Measurements from ENCODE around the gene LGR4.
A peak's percentile ranks its signal among the peaks of the same experiment; 100 is the strongest.
"Not testable (repeated sequence)": the region's sequence is repeated elsewhere in the genome, so short reads cannot be mapped to it uniquely, and the experiment has no call there.

LGR4 gene

DNA sequence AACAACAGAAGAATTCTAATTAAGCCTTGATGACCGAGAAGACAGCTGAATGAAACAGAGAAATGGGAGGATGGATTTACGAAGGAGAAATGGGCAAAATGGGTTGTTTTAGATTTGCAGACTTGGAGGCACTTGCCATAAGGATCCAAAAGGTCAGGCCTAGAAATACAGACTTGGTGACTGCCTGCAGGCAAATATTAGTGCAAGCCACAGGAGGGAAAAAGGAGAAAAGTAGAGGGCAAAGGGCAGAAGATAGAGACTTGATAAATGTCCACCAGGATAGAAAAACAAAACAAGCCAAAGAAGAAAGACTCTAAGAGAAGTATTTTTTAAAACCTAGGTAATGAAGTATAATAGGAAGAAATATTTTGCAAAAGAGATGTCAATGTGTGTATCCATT, 122.7 kb downstream of the LGR4 start:
- Mint-ChIP-seq H3K4me1 (peaks cover 77% of the 10 kb centered on the region), H3K27me3 (ENCODE audit: low read depth, poor library complexity) (peaks cover 7% of the 10 kb centered on the region), H3K36me3 (ENCODE audit: low read depth) (peaks cover 54% of the 10 kb centered on the region), H3K4me3 (peak overlapping the region; percentile 13), H3K27ac (peak overlapping the region; percentile 98), H3K9me3 (peaks cover 2% of the 10 kb centered on the region)
- TF ChIP-seq CTCF (IDR thresholded peaks at IDR 0.05), result no peak
- no peak for DNase-seq

- H3K4me1 Mint-ChIP-seq, result peaks cover 62% of the 10 kb centered on the region
- peak overlapping the region; percentile 93 for H3K27ac Mint-ChIP-seq
- H3K4me3 Mint-ChIP-seq, result peak overlapping the region; percentile 46
- peaks cover 65% of the 10 kb centered on the region for H3K36me3 Mint-ChIP-seq (ENCODE audit: low read depth)
- peaks cover 7% of the 10 kb centered on the region for H3K27me3 Mint-ChIP-seq (ENCODE audit: low read depth, poor library complexity)
- no peak for TF ChIP-seq CTCF (IDR thresholded peaks at IDR 0.05)
- no peak for DNase-seq
- H3K9me3 Mint-ChIP-seq, result peaks cover 10% of the 10 kb centered on the region
Observed at GRCh38 chr11:27348340-27348873, 124.2 kb downstream of the LGR4 start.

GRCh38 chr11:27347359-27348339, 124.9 kb downstream of the LGR4 start:
- Mint-ChIP-seq H3K27ac (peak overlapping the region; percentile 73), H3K9me3 (peaks cover 14% of the 10 kb centered on the region), H3K27me3 (ENCODE audit: low read depth, poor library complexity) (peaks cover 7% of the 10 kb centered on the region), H3K4me1 (peaks cover 58% of the 10 kb centered on the region), H3K36me3 (ENCODE audit: low read depth) (peaks cover 68% of the 10 kb centered on the region), H3K4me3 (peak overlapping the region; percentile 46)
- TF ChIP-seq CTCF (IDR thresholded peaks at IDR 0.05), result no peak
- DNase-seq, result no peak

DNA sequence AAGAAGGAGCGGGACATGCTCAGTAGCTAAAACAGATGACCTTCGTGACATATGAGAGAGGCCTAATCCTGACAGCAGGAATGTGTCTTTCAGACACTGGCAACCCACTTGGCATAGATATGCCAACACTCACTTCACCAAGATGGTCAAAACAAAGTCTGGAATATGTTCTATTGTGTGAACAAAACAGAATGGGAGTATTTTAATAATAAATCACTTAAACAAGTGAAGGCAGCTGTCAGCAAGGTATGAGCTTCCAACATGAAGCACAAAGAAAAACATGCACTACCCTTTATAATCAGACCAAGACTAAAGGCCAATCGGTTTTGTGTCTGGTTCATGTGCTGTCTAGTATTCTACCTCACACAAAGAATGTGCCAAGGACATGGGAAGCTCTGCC, 132.6 kb downstream of the LGR4 start:
- peaks cover 79% of the 10 kb centered on the region for H3K36me3 Mint-ChIP-seq (ENCODE audit: low read depth)
- no peak overlapping the region for H3K4me3 Mint-ChIP-seq
- DNase-seq, result no peak
- H3K27me3 Mint-ChIP-seq (ENCODE audit: low read depth, poor library complexity), result no peaks in the 10 kb centered on the region
- H3K4me1 Mint-ChIP-seq, result no peaks in the 10 kb centered on the region
- no peak for TF ChIP-seq CTCF (IDR thresholded peaks at IDR 0.05)
- peaks cover 22% of the 10 kb centered on the region for H3K9me3 Mint-ChIP-seq
- peak overlapping the region; percentile 77 for H3K27ac Mint-ChIP-seq

DNA sequence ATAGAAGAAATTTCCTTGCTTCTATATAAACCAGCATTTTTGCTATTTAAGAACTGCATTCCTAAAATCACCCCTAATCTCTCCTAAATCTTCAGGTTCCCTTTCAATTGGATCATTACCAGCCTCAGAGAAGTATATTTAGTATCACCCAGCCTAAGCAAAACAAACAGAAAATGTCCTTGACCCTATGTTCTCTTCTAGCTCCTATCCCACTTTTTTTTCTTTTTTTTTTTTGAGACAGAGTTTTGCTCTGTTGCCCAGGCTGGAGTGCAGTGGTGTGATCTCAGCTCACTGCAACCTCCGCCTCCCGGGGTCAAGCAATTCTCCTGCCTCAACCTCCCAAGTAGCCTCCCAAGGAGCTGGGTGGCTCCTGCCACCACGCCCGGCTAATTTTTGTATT, 137.8 kb downstream of the LGR4 start:
- peaks cover 73% of the 10 kb centered on the region for H3K36me3 Mint-ChIP-seq (ENCODE audit: low read depth)
- peak overlapping the region; percentile 33 for H3K27ac Mint-ChIP-seq
- not testable (repeated sequence) for H3K4me3 Mint-ChIP-seq; DNase-seq; H3K27me3 Mint-ChIP-seq (ENCODE audit: low read depth, poor library complexity); H3K4me1 Mint-ChIP-seq; H3K9me3 Mint-ChIP-seq

- TF ChIP-seq CTCF (IDR thresholded peaks at IDR 0.05), result no peak
- Mint-ChIP-seq H3K27ac (peak overlapping the region; percentile 11), H3K4me3 (no peak overlapping the region), H3K4me1 (no peaks in the 10 kb centered on the region), H3K27me3 (ENCODE audit: low read depth, poor library complexity) (no peaks in the 10 kb centered on the region), H3K9me3 (peaks cover 6% of the 10 kb centered on the region), H3K36me3 (ENCODE audit: low read depth) (peaks cover 78% of the 10 kb centered on the region)
- no peak for DNase-seq
Observed at GRCh38 chr11:27331981-27332380, 140.6 kb downstream of the LGR4 start.

Data from nephron progenitor cell (in vitro differentiated cells).